ENCODE measurements around the gene MRPL22. TPM values are rescaled to one million over a fixed set of nuclear protein-coding genes. Genes with fewer than 3 reads are reported as not detected.
"Not testable (repeated sequence)": the region's sequence is repeated elsewhere in the genome, so short reads cannot be mapped to it uniquely, and the experiment has no call there.

MRPL22 gene
- polyA plus RNA-seq, 1 donor: 35.7 TPM

- no peaks in the 10 kb centered on the region for H3K9me3 ChIP-seq (ENCODE audit: control insufficient read depth, low read depth, low read length)
- peaks cover 5% of the 10 kb centered on the region for H3K4me1 ChIP-seq (ENCODE audit: control insufficient read depth, insufficient read depth, low read length)
- no peak overlapping the region for H3K4me3 ChIP-seq (ENCODE audit: low read length)
- H3K36me3 ChIP-seq (ENCODE audit: control insufficient read depth, insufficient read depth, low read length): peaks cover 26% of the 10 kb centered on the region
- 50% methylated on average over 1 of the region's 7 CpGs for WGBS (ENCODE audit: insufficient coverage, low lambda C conversion rate)
- H3K27me3 ChIP-seq (ENCODE audit: control insufficient read depth, insufficient read depth, low read length): no peaks in the 10 kb centered on the region
- DNase-seq: no peak
- no peak overlapping the region for H3K27ac ChIP-seq (ENCODE audit: low read length)
These were observed 25.4 kb downstream of the MRPL22 start for GRCh38 chr5:154966081-154966841.

GRCh38 chr5:154966874-154967273 lies 26.0 kb downstream of the MRPL22 start:
- Histone ChIP-seq H3K36me3 (ENCODE audit: control insufficient read depth, insufficient read depth, low read length) (peaks cover 21% of the 10 kb centered on the region), H3K27ac (ENCODE audit: low read length) (no peak overlapping the region)
- 100% methylated on average over 1 of the region's 3 CpGs for WGBS (ENCODE audit: insufficient coverage, low lambda C conversion rate)

GRCh38 chr5:154967421-154968024 lies 26.6 kb downstream of the MRPL22 start:
- Histone ChIP-seq H3K27ac (ENCODE audit: low read length) (no peak overlapping the region), H3K4me3 (ENCODE audit: low read length) (no peak overlapping the region), H3K27me3 (ENCODE audit: control insufficient read depth, insufficient read depth, low read length) (no peaks in the 10 kb centered on the region), H3K9me3 (ENCODE audit: control insufficient read depth, low read depth, low read length) (no peaks in the 10 kb centered on the region), H3K4me1 (ENCODE audit: control insufficient read depth, insufficient read depth, low read length) (peaks cover 5% of the 10 kb centered on the region), H3K36me3 (ENCODE audit: control insufficient read depth, insufficient read depth, low read length) (peaks cover 18% of the 10 kb centered on the region)
- no peak for DNase-seq
- WGBS (ENCODE audit: insufficient coverage, low lambda C conversion rate): no CpG with 5 or more reads among the region's 5 CpGs

More at GRCh38 chr5:154966874-154967273, 26.0 kb downstream of the MRPL22 start:
- no peak for DNase-seq
- Histone ChIP-seq H3K4me3 (ENCODE audit: low read length) (no peak overlapping the region), H3K9me3 (ENCODE audit: control insufficient read depth, low read depth, low read length) (no peaks in the 10 kb centered on the region), H3K4me1 (ENCODE audit: control insufficient read depth, insufficient read depth, low read length) (peaks cover 5% of the 10 kb centered on the region), H3K27me3 (ENCODE audit: control insufficient read depth, insufficient read depth, low read length) (no peaks in the 10 kb centered on the region)

GRCh38 chr5:154968953-154969352 lies 28.1 kb downstream of the MRPL22 start:
- no peaks in the 10 kb centered on the region for H3K9me3 ChIP-seq (ENCODE audit: control insufficient read depth, low read depth, low read length)
- no CpG with 5 or more reads among the region's 5 CpGs for WGBS (ENCODE audit: insufficient coverage, low lambda C conversion rate)
- no peaks in the 10 kb centered on the region for H3K27me3 ChIP-seq (ENCODE audit: control insufficient read depth, insufficient read depth, low read length)
- no peak overlapping the region for H3K27ac ChIP-seq (ENCODE audit: low read length)
- H3K4me1 ChIP-seq (ENCODE audit: control insufficient read depth, insufficient read depth, low read length): peaks cover 5% of the 10 kb centered on the region
- no peak overlapping the region for H3K4me3 ChIP-seq (ENCODE audit: low read length)
- no peak for DNase-seq
- peaks cover 15% of the 10 kb centered on the region for H3K36me3 ChIP-seq (ENCODE audit: control insufficient read depth, insufficient read depth, low read length)

- no peak overlapping the region for H3K4me3 ChIP-seq (ENCODE audit: low read length)
- H3K36me3 ChIP-seq (ENCODE audit: control insufficient read depth, insufficient read depth, low read length): peaks cover 15% of the 10 kb centered on the region
- H3K27ac ChIP-seq (ENCODE audit: low read length): no peak overlapping the region
- DNase-seq: peak in 1 of 2 donors; percentile 18
- H3K4me1 ChIP-seq (ENCODE audit: control insufficient read depth, insufficient read depth, low read length): peaks cover 5% of the 10 kb centered on the region
- H3K9me3 ChIP-seq (ENCODE audit: control insufficient read depth, low read depth, low read length): no peaks in the 10 kb centered on the region
- H3K27me3 ChIP-seq (ENCODE audit: control insufficient read depth, insufficient read depth, low read length): no peaks in the 10 kb centered on the region
These were observed 29.9 kb downstream of the MRPL22 start for GRCh38 chr5:154970759-154971158.

- Histone ChIP-seq H3K27ac (ENCODE audit: low read length) (no peak overlapping the region), H3K36me3 (ENCODE audit: control insufficient read depth, insufficient read depth, low read length) (peaks cover 13% of the 10 kb centered on the region), H3K4me1 (ENCODE audit: control insufficient read depth, insufficient read depth, low read length) (peaks cover 5% of the 10 kb centered on the region), H3K4me3 (ENCODE audit: low read length) (no peak overlapping the region), H3K27me3 (ENCODE audit: control insufficient read depth, insufficient read depth, low read length) (no peaks in the 10 kb centered on the region), H3K9me3 (ENCODE audit: control insufficient read depth, low read depth, low read length) (no peaks in the 10 kb centered on the region)
- no CpG with 5 or more reads among the region's 2 CpGs for WGBS (ENCODE audit: insufficient coverage, low lambda C conversion rate)
- no peak for DNase-seq
These were observed 30.6 kb downstream of the MRPL22 start for GRCh38 chr5:154971501-154971900.

- Histone ChIP-seq H3K4me1 (ENCODE audit: control insufficient read depth, insufficient read depth, low read length) (peaks cover 5% of the 10 kb centered on the region), H3K27ac (ENCODE audit: low read length) (no peak overlapping the region), H3K4me3 (ENCODE audit: low read length) (no peak overlapping the region), H3K27me3 (ENCODE audit: control insufficient read depth, insufficient read depth, low read length) (no peaks in the 10 kb centered on the region), H3K9me3 (ENCODE audit: control insufficient read depth, low read depth, low read length) (no peaks in the 10 kb centered on the region), H3K36me3 (ENCODE audit: control insufficient read depth, insufficient read depth, low read length) (peaks cover 10% of the 10 kb centered on the region)
- 100% methylated on average over 1 of the region's 2 CpGs for WGBS (ENCODE audit: insufficient coverage, low lambda C conversion rate)
- DNase-seq: peak in 1 of 2 donors; percentile 11
These were observed 31.7 kb downstream of the MRPL22 start for GRCh38 chr5:154972476-154973080.

- not testable (repeated sequence) for H3K27me3 ChIP-seq (ENCODE audit: control insufficient read depth, insufficient read depth, low read length)
These were observed 35.2 kb downstream of the MRPL22 start for GRCh38 chr5:154976082-154976481.

GRCh38 chr5:154977409-154977808 lies 36.5 kb downstream of the MRPL22 start:
- no peak overlapping the region for H3K27ac ChIP-seq (ENCODE audit: low read length)
- DNase-seq: no peak
- no peak overlapping the region for H3K4me3 ChIP-seq (ENCODE audit: low read length)
- H3K9me3 ChIP-seq (ENCODE audit: control insufficient read depth, low read depth, low read length): no peaks in the 10 kb centered on the region
- H3K4me1 ChIP-seq (ENCODE audit: control insufficient read depth, insufficient read depth, low read length): no peaks in the 10 kb centered on the region
- H3K27me3 ChIP-seq (ENCODE audit: control insufficient read depth, insufficient read depth, low read length): no peaks in the 10 kb centered on the region
- H3K36me3 ChIP-seq (ENCODE audit: control insufficient read depth, insufficient read depth, low read length): no peaks in the 10 kb centered on the region
- 60% methylated on average over 1 of the region's 1 CpG for WGBS (ENCODE audit: insufficient coverage, low lambda C conversion rate)

More at GRCh38 chr5:154976082-154976481, 35.2 kb downstream of the MRPL22 start:
- not testable (repeated sequence) for H3K27ac ChIP-seq (ENCODE audit: low read length); H3K4me3 ChIP-seq (ENCODE audit: low read length); H3K9me3 ChIP-seq (ENCODE audit: control insufficient read depth, low read depth, low read length); H3K36me3 ChIP-seq (ENCODE audit: control insufficient read depth, insufficient read depth, low read length); DNase-seq; H3K4me1 ChIP-seq (ENCODE audit: control insufficient read depth, insufficient read depth, low read length)
- WGBS (ENCODE audit: insufficient coverage, low lambda C conversion rate): 100% methylated on average over 1 of the region's 9 CpGs

- not testable (repeated sequence) for H3K27ac ChIP-seq (ENCODE audit: low read length); H3K9me3 ChIP-seq (ENCODE audit: control insufficient read depth, low read depth, low read length); H3K4me3 ChIP-seq (ENCODE audit: low read length); H3K27me3 ChIP-seq (ENCODE audit: control insufficient read depth, insufficient read depth, low read length); H3K4me1 ChIP-seq (ENCODE audit: control insufficient read depth, insufficient read depth, low read length); DNase-seq; H3K36me3 ChIP-seq (ENCODE audit: control insufficient read depth, insufficient read depth, low read length)
- no CpG with 5 or more reads among the region's 2 CpGs for WGBS (ENCODE audit: insufficient coverage, low lambda C conversion rate)
These were observed 37.4 kb downstream of the MRPL22 start for GRCh38 chr5:154978294-154978693.
